ENCODE measurements around the gene WIPF1.

Gene WIPF1

DNA sequence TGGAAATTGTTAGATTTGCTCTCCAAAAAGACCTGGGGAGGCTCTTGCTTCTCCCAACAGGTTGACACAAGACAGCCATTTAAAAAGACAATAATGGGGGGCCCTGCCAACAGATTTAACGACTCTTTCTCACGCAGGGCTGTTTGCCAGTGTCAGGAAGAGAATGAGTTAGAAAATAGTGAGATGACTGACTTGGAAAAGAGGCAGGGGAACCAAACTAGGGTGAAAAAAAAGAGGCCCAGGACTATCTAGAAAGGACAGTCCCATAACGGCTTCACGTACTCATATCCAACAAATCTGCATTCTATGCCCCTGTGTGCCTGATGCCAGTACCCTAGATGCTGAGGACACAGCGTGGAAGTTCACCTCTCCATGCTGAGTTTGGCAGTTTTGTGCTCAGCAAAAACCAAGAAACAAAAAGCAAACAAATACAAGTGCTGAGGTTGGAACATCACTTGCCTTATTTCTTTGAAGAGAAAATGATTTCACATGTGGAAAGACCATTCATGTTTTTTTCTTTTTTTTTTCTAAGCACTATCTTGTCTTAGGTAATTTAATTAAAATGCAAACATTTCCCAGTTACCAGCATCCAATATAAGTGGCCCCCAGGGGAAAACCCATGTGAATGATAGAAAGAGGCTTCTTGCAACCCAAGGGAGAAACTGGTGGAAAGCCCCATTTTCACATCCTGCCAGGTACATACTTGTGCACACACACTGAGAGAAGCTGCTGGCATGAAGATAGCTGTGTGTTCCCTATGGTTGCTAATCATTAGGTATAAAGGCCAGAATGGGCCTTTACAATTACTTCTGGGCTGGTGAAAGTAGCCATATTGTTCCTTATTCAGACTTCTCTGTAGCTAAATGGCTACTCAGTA lies 10.6 kb upstream of the WIPF1 start:
- FAIRE-seq: peak; percentile 87
- TF ChIP-seq POLR2AphosphoS5 (IDR thresholded peaks at IDR 0.05; ENCODE audit: low read depth, low read length) (no peak; the same call in 1 of the 2 replicates), TAF1 (IDR thresholded peaks at IDR 0.05; ENCODE audit: borderline replicate concordance, low read depth, low read length) (no peak; the same call in 1 of the 2 replicates), POLR2A (IDR thresholded peaks at IDR 0.05; ENCODE audit: low read depth, low read length) (no peak)

DNA sequence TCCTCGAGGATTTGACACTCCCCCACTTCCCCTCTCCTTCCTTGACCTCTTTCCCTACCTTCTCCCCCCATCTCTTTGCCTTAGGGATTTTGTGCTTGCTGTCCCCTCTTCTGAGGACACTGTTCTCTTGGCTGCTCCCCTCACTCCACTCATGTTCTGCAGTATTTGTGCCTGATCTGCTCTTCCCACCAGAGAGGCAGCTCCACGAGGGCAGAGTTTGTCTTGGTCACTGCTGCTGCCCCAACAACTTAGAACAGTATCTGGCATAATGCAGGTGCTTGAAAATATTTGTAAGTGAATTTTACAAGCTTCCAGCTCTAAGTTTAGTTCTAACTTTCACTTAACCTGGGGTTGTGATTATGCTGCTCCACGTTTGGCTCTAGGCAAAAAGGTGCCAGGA lies 10.0 kb upstream of the WIPF1 start:
- FAIRE-seq (peak; percentile 64), DNase-seq (ENCODE audit: insufficient read length) (no peak)

More for the DNA sequence above, 10.6 kb upstream of the WIPF1 start:
- DNase-seq (ENCODE audit: insufficient read length): no peak

DNA sequence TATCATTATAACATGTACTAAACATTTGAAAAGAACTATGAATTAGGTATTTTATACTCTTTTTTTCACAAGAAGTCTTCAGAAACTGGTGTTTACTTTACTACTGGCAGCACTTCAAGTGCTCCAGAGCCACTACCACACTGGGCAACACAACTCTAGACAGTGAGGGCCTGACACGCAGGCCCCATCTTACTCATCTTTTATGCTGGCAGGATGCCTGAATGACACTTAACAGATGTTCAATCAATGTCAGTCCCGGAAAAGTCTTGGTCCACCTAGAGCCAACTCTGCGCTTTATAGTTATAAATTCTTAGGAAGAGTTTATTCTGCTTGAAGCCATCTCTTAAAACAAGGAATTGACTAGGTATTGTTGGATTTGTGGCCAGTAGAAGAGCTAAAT lies 8.7 kb upstream of the WIPF1 start:
- DNase-seq (ENCODE audit: insufficient read length) (no peak), FAIRE-seq (peak; percentile 76)
- TF ChIP-seq POLR2AphosphoS5 (IDR thresholded peaks at IDR 0.05; ENCODE audit: low read depth, low read length) (no peak), POLR2A (IDR thresholded peaks at IDR 0.05; ENCODE audit: low read depth, low read length) (no peak), TAF1 (IDR thresholded peaks at IDR 0.05; ENCODE audit: borderline replicate concordance, low read depth, low read length) (no peak)

More for the DNA sequence above, 10.0 kb upstream of the WIPF1 start:
- no peak for TF ChIP-seq TAF1 (IDR thresholded peaks at IDR 0.05; ENCODE audit: borderline replicate concordance, low read depth, low read length)
- no peak for TF ChIP-seq POLR2A (IDR thresholded peaks at IDR 0.05; ENCODE audit: low read depth, low read length)
- TF ChIP-seq POLR2AphosphoS5 (IDR thresholded peaks at IDR 0.05; ENCODE audit: low read depth, low read length): no peak

DNA sequence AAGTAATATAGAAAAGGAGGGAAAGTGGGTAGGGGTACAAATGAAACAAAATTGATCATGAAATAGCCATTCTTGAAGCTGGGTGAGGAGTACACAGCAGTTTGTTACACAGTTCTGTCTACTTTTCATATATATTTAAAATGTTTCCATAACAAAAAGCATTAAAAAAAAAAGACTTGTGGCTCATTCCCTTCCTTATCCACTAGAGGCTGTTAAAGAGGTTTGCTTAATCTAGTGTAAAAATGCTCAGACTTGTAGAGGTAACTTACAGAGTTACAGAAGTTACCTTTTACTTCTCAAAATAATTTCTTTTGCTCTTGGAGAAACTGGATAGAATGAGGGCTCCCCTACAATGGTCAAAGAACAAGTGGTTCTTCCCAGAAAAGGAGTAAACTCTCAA lies 8.1 kb upstream of the WIPF1 start:
- FAIRE-seq: no peak
- TF ChIP-seq POLR2AphosphoS5 (IDR thresholded peaks at IDR 0.05; ENCODE audit: low read depth, low read length) (no peak), POLR2A (IDR thresholded peaks at IDR 0.05; ENCODE audit: low read depth, low read length) (no peak), TAF1 (IDR thresholded peaks at IDR 0.05; ENCODE audit: borderline replicate concordance, low read depth, low read length) (no peak)
- DNase-seq (ENCODE audit: insufficient read length): no peak

DNA sequence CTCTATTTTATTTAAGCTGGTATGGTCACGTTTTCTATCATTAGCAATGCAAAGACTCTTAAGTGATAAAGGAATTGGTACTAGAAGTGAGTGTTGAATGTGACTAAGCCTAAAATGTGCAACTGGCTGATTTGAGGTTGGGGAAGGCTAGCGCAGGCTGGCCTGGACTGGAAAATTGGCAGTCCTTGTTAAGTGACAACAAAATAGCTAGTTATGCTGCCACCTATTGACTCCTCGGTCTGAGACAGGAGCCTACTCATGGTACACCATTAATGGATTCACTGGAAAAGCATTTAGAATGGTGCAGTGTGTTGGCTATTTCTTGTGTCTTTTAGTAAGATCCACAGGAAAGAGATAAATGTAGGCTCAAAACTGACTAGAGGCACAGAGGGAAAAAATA lies 5.7 kb upstream of the WIPF1 start:
- FAIRE-seq: peak; percentile 58
- DNase-seq (ENCODE audit: insufficient read length): no peak
- TF ChIP-seq TAF1 (IDR thresholded peaks at IDR 0.05; ENCODE audit: borderline replicate concordance, low read depth, low read length) (no peak), POLR2AphosphoS5 (IDR thresholded peaks at IDR 0.05; ENCODE audit: low read depth, low read length) (no peak), POLR2A (IDR thresholded peaks at IDR 0.05; ENCODE audit: low read depth, low read length) (no peak)

DNA sequence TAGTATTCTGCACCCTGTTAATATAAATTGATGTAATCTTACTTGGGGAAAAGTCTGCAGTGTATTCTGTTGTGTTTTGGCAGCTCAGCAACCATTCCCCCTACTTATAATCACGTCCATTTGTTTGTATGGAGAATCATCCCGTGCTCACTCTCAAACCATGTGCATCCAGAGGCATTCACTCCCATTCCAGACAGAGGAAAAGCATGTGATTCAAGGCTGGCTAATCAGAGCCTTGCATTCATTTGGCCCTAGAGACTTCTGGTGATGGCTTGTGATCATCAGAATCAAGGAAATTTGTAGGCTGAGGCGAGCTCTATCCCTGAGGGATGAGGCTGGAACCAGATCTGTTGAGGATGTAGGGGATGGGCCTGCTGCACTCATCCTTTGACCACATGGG lies 5.1 kb upstream of the WIPF1 start:
- no peak for TF ChIP-seq POLR2A (IDR thresholded peaks at IDR 0.05; ENCODE audit: low read depth, low read length)
- no peak for TF ChIP-seq TAF1 (IDR thresholded peaks at IDR 0.05; ENCODE audit: borderline replicate concordance, low read depth, low read length)
- no peak for TF ChIP-seq POLR2AphosphoS5 (IDR thresholded peaks at IDR 0.05; ENCODE audit: low read depth, low read length)
- FAIRE-seq: no peak
- DNase-seq (ENCODE audit: insufficient read length): no peak

DNA sequence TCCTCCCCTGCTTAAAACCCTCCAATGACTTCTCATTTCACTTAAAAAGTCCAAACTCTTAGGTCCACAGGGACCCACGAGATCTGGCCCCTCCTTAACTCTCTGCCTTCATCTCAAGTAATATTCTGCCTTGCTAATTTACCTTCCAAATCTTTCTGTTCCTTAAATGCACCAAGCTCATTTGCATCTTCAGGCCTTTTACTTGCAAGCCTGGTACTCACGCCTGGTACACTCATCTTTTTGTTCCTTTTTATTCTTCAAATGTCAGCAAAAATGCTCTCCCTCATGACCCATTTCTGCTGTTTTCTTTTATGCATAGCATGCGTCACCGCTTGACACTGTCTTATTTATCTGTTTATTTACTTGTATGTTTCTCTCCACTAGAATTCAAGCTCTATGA lies 2.7 kb upstream of the WIPF1 start:
- FAIRE-seq: peak; percentile 93

DNA sequence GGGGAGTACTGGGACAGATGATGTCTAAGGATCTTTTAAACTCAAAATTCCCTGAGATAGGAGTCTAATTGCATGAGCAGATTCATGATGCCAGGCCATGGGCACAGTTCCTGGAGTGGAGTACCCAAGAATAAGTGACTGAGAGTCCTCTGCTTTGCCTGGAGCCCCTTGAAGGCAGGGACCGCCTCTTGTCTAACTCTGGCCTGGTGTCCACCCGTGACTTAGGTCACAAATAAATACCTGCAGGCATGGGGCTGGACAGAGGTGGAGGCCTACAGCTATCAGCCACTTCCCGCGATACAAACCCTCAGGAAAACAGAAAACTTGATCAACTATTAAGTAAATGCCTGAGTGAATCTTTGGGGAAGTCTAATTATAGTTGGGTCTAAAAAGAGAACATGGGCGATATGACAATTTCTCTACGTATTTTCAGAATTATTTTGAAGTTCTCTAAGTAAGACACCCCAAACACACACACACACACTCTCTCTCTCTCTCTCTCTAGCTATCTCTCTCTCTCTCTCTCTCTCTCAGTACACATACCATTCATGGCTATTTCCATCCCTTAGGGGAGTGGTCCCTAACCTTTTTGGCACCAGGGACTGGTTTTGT lies 1.8 kb upstream of the WIPF1 start:
- FAIRE-seq (peak; percentile 14), DNase-seq (ENCODE audit: insufficient read length) (no peak)
- TF ChIP-seq POLR2A (IDR thresholded peaks at IDR 0.05; ENCODE audit: low read depth, low read length) (no peak), POLR2AphosphoS5 (IDR thresholded peaks at IDR 0.05; ENCODE audit: low read depth, low read length) (no peak), TAF1 (IDR thresholded peaks at IDR 0.05; ENCODE audit: borderline replicate concordance, low read depth, low read length) (no peak)

More for the DNA sequence above, 2.7 kb upstream of the WIPF1 start:
- TF ChIP-seq POLR2AphosphoS5 (IDR thresholded peaks at IDR 0.05; ENCODE audit: low read depth, low read length) (no peak), TAF1 (IDR thresholded peaks at IDR 0.05; ENCODE audit: borderline replicate concordance, low read depth, low read length) (no peak), POLR2A (IDR thresholded peaks at IDR 0.05; ENCODE audit: low read depth, low read length) (no peak)
- no peak for DNase-seq (ENCODE audit: insufficient read length)

DNA sequence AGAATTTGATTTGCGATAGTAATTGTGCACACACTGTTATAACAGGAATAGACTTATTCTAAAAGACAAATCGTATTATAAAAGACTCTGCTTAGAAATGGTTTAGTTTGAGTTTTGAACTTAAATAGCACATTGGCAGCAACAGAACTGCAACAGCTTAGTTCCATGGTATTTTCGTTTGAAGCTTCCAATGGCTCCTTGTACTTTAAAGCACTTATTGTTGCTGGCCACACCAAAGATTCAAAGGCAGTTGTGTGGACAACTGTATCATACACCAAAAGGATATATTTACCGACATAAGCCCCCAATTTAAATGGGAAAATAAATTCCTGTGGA lies 627 bp downstream of the WIPF1 start:
- DNase-seq (ENCODE audit: insufficient read length) (no peak), FAIRE-seq (no peak)
- TF ChIP-seq TAF1 (IDR thresholded peaks at IDR 0.05; ENCODE audit: borderline replicate concordance, low read depth, low read length) (no peak), POLR2AphosphoS5 (IDR thresholded peaks at IDR 0.05; ENCODE audit: low read depth, low read length) (no peak), POLR2A (IDR thresholded peaks at IDR 0.05; ENCODE audit: low read depth, low read length) (no peak)

DNA sequence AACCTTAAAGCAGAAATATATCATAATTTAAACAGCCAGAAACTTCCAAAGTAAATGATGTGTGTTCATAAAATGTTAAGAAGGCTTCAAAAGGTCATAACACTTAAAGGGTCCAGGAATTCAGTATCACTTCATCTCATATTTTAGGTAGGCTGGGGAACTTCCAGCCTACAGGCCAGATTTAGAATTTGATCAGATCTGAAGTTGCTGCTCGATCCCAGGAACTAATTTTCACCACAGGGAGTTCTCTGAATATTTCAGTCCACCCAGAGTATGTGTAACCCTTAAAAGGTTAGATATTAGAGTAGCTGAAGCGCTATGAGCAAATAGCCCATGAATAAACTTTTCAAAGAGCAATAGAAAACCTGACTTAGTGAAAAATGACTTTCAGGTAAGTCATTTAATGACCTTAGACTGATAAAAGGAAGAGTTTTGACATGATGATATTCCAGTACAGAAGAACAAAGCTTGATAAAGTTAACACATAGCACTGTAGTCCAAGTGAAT lies 1.7 kb downstream of the WIPF1 start:
- peak; percentile 81 for FAIRE-seq
- TF ChIP-seq POLR2AphosphoS5 (IDR thresholded peaks at IDR 0.05; ENCODE audit: low read depth, low read length) (peak; percentile 27; the same call in 1 of the 2 replicates), TAF1 (IDR thresholded peaks at IDR 0.05; ENCODE audit: borderline replicate concordance, low read depth, low read length) (no peak), POLR2A (IDR thresholded peaks at IDR 0.05; ENCODE audit: low read depth, low read length) (0 out of 2 replicates have a peak, but pooled peaks have one; percentile 29)
- DNase-seq (ENCODE audit: insufficient read length): no peak

DNA sequence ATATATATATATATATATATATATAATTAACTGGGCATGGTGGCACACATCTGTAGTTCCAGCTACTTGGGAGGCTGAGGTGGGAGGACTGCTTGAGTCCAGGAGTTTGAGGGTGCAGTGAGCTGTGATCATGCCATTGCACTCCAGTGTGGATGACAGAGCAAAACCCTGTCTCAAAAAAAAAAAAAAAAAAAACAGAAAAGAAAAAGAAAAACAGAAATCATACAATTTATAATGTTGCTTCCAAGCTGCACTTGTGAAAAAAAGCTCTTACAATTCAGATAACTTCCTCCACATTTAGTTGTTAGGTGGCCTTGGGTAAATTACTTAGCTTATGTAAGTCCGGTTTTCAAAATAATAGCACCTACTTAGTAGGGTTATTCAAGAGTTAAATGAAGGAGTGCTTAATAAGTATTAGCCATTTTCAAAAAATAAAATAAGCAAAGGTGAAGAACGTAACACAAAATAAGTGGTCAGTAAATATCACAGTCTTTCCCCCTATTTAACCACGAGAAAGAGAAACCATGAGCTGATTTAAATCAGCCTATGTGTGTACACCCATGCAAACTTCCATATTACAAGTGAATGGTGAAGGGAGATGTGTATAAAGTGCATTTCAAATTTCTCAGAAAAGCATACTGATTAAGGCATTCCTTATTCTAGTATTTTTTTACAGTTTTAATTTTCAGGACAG lies 2.3 kb downstream of the WIPF1 start:
- TF ChIP-seq POLR2A (IDR thresholded peaks at IDR 0.05; ENCODE audit: low read depth, low read length) (no peak), TAF1 (IDR thresholded peaks at IDR 0.05; ENCODE audit: borderline replicate concordance, low read depth, low read length) (no peak), POLR2AphosphoS5 (IDR thresholded peaks at IDR 0.05; ENCODE audit: low read depth, low read length) (no peak)
- DNase-seq (ENCODE audit: insufficient read length) (no peak), FAIRE-seq (peak; percentile 82)
